ENCODE data around the gene IGSF9B.

- TF ChIP-seq CTCF (IDR thresholded peaks at IDR 0.05; ENCODE audit: poor library complexity), result no peak
- TF ChIP-seq EZH2phosphoT487 (IDR thresholded peaks at IDR 0.05; ENCODE audit: low read depth, severe bottlenecking, unreplicated experiment), result no peak
Observed at GRCh38 chr11:133906746-133907145, 50.0 kb downstream of the IGSF9B start.
